NCI-H82 treated with DMSO at 0.1 percent for 48 hours (cell line): Measurements from ENCODE around the gene CD68.
A peak's percentile ranks its signal among the peaks of the same experiment; 100 is the strongest.

ENCODE experiments used
- DNase-seq: peaks from one replicate; lab custom pipeline; 2025; ENCODE audit not compliant: unreplicated experiment; lab: John Stamatoyannopoulos, UW

Gene CD68, protein sequence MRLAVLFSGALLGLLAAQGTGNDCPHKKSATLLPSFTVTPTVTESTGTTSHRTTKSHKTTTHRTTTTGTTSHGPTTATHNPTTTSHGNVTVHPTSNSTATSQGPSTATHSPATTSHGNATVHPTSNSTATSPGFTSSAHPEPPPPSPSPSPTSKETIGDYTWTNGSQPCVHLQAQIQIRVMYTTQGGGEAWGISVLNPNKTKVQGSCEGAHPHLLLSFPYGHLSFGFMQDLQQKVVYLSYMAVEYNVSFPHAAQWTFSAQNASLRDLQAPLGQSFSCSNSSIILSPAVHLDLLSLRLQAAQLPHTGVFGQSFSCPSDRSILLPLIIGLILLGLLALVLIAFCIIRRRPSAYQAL

GRCh38 chr17:7579001-7579833, at the start of gene CD68:
Gene CD68, plus strand, starts transcription at chr17:7579638. Its CDS starts 40 bp downstream, at chr17:7579678.
- DNase-seq = peak; percentile 74

DNA sequence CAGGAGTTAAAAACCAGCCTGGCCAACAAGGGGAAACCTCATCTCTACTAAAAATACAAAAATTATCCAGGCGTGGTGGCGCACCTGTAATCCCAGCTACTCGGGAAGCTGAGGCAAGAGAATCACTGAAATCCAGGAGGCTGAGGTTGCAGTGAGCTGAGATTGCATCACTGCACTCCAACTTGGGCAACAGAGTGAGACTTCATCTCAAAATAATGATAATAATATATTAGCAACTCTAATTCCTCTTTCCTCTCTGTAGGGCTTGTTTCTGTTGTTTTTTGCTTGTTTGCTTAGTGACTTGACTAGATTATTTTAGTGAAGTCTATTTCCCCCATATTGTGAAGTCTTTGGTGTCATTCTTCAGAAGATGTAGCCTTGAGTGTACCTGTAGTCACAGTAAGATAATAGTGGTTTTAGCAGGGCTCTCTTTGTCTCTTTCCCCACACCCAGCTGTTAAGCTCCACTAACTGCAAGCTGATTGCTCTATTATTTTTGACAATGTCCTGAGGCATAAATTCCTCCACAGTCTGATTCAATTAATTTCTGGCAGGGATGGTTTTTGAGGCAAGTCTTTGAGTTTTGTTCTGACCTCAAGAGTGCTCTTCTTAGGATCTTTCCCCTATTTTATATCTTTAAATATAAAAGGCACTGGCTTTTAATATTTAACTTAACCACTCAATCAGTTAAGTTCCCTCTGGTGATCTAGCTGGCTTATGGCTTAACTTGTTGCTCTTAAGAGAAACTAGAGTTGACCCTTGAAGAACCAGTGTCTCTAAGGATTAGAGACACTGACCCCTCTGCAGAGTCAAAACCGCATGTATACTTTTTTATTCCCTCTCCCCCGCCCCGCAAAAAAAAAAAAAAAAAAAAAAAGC, 49.2 kb upstream of the CD68 start:
- no peak for DNase-seq

GRCh38 chr17:7538050-7538449, 41.4 kb upstream of the CD68 start:
- DNase-seq = no peak

DNA sequence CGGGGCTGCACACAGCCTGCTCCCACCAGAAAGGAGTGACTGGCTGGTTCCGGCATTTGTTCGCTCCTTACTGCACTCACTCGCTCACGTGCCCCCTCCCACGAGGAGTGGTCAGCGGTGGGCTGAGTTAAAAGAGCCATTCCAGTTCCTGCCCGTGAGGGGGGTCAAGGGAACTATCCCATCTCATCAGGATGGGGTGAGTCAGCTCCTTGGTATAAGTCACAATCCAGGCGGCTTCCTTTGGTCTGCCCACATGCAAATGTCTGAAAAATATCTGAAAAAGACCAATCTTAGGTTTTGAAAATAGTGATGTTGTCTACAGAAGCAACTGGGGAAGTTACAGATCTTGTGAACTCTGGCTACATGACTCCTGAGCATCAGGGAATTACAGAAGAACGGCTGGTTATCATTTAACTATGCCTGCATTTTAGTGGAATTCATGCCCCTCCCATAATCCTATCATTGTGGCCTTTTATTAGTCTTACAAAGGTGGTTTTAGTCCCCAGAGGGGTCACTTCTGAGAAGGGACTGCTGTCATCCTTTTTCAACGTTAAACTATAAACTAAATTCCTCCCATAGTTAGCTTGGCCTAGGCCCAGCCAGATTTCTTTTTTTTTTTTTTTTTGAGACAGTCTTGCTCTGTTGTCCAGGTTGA, 40.4 kb upstream of the CD68 start:
- DNase-seq = no peak

GRCh38 chr17:7541074-7541621, 38.3 kb upstream of the CD68 start:
- no peak for DNase-seq

DNA sequence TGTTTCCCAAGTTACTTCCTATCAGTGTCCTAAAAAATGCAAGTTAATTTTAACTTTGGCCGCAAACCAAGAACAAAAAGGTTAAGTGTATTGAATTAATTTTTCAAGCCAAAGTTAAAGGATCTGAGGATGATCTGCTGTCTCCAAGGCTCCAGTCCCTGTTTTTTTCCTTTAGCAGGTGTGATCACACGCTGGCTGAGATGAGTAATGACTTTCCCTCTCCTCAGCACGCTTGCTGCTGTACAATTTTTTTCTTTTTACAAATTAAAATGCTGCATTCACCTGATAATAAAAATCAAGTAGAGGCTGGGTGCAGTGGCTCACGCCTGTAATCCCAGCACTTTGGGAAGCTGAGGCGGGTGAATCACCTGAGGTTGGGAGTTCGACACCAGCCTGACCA, 34.5 kb upstream of the CD68 start:
- no peak for DNase-seq

GRCh38 chr17:7548585-7549400, 30.6 kb upstream of the CD68 start, which contains the start of gene TNFSF12:
Gene TNFSF12, plus strand, starts transcription at chr17:7549058. Its CDS starts 96 bp downstream, at chr17:7549154.
- no peak for DNase-seq

DNA sequence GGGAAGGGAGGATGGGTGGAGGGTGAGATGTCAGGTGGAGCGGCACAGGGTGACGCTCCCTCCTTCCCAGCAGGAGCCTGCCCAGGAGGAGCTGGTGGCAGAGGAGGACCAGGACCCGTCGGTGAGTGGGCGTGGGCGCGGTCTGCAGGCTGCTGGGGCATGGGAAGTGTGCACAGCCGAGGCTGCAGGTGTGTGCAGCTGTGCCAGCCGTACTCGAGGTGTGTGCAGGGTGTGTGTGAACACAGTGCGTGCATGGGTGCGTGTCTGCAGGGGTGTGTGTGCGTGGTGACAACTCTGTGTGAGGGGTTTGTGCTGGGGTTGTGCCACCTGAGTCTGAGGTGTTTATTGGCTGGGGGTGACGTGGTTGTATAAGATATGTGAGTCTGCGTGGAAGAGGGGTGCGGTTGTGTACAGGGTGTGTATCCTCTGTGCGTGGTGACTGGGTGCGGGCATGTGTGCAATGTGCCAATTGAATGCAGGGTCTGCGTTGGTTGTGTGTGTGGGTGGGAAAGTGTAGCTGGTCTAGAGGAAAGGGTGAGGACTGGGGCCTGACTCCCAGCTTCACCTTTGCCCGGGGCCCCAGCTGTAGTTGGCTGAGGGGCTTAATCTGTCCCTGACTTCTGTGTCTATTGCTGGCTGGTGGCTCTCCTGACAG, 29.9 kb upstream of the CD68 start:
- DNase-seq = no peak

GRCh38 chr17:7550344-7550743, 29.1 kb upstream of the CD68 start:
- DNase-seq = no peak

DNA sequence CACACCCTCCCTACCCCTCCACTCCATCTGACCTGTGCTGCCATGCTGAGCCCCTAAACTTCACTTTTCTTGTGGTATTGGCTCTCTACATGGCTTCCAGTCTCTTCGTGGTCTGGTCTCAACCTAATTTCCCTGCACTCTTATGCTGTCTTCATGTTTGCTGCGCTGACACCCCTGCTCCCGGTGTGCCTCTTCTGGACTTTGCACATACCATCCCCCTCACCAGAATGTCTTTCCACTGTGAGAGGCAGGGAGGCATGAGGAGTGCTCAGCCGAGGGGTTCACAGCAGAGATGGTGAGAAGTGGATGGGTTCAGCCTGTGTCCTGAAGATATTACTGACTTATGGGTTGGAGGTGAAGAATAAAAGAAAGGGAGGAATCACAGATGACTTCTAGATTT, 28.0 kb upstream of the CD68 start:
- DNase-seq = no peak

DNA sequence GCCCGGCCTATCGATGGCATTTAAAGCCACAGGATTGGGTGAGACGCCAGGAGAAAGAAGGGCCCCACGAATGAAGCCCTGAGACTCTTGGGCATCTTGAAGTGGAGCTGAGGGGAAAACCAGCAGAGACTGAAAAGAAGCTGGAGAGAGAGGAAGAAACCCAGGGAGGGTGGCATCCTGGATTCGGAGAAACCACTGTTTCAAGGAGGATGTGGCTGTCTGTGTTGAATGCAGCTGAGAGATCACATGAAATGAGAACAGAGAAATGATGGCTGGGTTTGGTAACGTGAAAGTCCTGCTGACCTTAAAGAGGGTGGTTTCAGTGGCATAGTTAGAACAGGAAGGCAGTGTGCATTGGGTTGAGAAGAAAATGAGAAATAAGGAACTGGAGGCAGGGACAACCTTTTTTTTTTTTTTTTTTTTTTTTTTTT, 26.8 kb upstream of the CD68 start:
- DNase-seq = no peak

- DNase-seq = no peak
Measured at GRCh38 chr17:7553356-7553755, 26.1 kb upstream of the CD68 start.

- no peak for DNase-seq
Measured at GRCh38 chr17:7555320-7555948, 24.0 kb upstream of the CD68 start.

DNA sequence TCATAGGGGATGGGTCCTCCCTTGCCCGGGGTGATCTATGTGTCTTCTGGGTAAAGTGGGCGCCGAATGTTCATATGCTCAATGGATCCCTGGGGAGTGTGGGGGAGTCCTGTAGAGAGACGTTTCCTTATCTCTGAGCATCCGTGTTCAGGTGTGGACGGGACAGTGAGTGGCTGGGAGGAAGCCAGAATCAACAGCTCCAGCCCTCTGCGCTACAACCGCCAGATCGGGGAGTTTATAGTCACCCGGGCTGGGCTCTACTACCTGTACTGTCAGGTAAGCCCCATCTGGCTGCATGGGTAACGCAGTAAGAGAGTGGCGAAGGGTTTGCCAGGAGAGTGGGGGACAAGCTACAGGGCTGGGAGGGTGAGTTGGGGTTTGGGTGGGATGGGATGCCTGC, 22.8 kb upstream of the CD68 start:
- DNase-seq = no peak

DNA sequence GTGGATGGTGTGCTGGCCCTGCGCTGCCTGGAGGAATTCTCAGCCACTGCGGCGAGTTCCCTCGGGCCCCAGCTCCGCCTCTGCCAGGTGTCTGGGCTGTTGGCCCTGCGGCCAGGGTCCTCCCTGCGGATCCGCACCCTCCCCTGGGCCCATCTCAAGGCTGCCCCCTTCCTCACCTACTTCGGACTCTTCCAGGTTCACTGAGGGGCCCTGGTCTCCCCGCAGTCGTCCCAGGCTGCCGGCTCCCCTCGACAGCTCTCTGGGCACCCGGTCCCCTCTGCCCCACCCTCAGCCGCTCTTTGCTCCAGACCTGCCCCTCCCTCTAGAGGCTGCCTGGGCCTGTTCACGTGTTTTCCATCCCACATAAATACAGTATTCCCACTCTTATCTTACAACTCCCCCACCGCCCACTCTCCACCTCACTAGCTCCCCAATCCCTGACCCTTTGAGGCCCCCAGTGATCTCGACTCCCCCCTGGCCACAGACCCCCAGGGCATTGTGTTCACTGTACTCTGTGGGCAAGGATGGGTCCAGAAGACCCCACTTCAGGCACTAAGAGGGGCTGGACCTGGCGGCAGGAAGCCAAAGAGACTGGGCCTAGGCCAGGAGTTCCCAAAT, 22.2 kb upstream of the CD68 start:
- DNase-seq = no peak

GRCh38 chr17:7557775-7558543, 21.5 kb upstream of the CD68 start:
- no peak for DNase-seq

DNA sequence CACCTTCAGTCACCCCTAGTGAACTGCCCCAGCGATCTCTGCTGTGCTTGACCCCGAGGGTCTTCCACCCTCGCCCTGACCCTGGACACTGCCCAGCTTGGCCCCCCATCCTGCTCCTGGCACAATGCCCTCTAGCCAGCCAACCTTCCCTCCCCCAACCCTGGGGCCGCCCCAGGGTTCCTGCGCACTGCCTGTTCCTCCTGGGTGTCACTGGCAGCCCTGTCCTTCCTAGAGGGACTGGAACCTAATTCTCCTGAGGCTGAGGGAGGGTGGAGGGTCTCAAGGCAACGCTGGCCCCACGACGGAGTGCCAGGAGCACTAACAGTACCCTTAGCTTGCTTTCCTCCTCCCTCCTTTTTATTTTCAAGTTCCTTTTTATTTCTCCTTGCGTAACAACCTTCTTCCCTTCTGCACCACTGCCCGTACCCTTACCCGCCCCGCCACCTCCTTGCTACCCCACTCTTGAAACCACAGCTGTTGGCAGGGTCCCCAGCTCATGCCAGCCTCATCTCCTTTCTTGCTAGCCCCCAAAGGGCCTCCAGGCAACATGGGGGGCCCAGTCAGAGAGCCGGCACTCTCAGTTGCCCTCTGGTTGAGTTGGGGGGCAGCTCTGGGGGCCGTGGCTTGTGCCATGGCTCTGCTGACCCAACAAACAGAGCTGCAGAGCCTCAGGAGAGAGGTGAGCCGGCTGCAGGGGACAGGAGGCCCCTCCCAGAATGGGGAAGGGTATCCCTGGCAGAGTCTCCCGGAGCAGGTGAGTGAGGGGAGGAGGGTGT, 20.7 kb upstream of the CD68 start, which contains the start of gene TNFSF13:
TNFSF13 (plus strand) TSS at position 207 of the 776 bp plus-strand sequence; CDS start at position 497, 290 bp downstream.
- no peak for DNase-seq
